ENCODE measurements around the gene CRB1.

CRB1 gene

GRCh38 chr1:197320991-197321531 is 53.0 kb downstream of the CRB1 start:
- H3K9ac ChIP-seq (ENCODE audit: low read length) = no peak overlapping the region
- H3K36me3 ChIP-seq (ENCODE audit: control insufficient read depth, insufficient read depth, low read length) = no peaks in the 10 kb centered on the region
- H3K4me1 ChIP-seq (ENCODE audit: control insufficient read depth, insufficient read depth, low read length) = no peaks in the 10 kb centered on the region
- no peaks in the 10 kb centered on the region for H3K9me3 ChIP-seq (ENCODE audit: control insufficient read depth, insufficient read depth, low read depth, low read length)
- H3K4me3 ChIP-seq (ENCODE audit: low read depth, low read length) = no peak overlapping the region
- H3K27me3 ChIP-seq (ENCODE audit: control insufficient read depth, insufficient read depth, low read length) = no peaks in the 10 kb centered on the region
- H3K27ac ChIP-seq (ENCODE audit: low read depth, low read length) = no peak overlapping the region

- H3K36me3 ChIP-seq (ENCODE audit: control insufficient read depth, insufficient read depth, low read length) = no peaks in the 10 kb centered on the region
- H3K27ac ChIP-seq (ENCODE audit: low read depth, low read length) = no peak overlapping the region
- H3K4me3 ChIP-seq (ENCODE audit: low read depth, low read length) = no peak overlapping the region
- H3K9ac ChIP-seq (ENCODE audit: low read length) = no peak overlapping the region
- H3K27me3 ChIP-seq (ENCODE audit: control insufficient read depth, insufficient read depth, low read length) = no peaks in the 10 kb centered on the region
- H3K9me3 ChIP-seq (ENCODE audit: control insufficient read depth, insufficient read depth, low read depth, low read length) = no peaks in the 10 kb centered on the region
- H3K4me1 ChIP-seq (ENCODE audit: control insufficient read depth, insufficient read depth, low read length) = no peaks in the 10 kb centered on the region
These were observed 53.8 kb downstream of the CRB1 start for GRCh38 chr1:197321811-197322210.

DNA sequence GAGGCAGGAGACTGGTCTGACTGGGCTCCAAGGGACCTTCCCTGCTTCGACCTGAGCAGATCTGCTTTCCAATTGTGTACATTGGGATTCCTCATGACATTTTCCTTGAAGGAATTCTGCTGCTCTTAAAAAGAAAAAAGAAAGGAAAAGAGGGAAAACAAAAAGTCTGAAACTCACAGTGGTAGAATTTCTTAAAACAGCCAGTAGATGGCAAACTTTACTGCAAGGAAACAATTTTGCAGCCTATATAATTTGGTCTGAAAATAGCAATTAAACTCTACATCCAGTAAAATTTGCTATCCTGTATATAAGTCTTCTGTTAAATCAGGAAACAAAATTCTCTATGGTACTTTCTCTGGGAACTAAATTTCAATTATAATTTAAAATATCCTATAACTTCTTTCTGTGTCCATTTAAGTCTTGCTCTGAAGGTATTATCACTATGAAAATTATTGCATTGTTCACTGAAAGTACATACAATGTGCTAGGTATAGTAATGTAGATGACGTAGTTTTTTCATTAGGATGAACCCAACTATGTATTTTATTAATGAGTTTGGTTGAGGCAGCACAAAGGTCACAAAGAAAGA is 59.8 kb downstream of the CRB1 start:
- no peaks in the 10 kb centered on the region for H3K27me3 ChIP-seq (ENCODE audit: control insufficient read depth, insufficient read depth, low read length)
- H3K36me3 ChIP-seq (ENCODE audit: control insufficient read depth, insufficient read depth, low read length) = no peaks in the 10 kb centered on the region
- no peak overlapping the region for H3K4me3 ChIP-seq (ENCODE audit: low read depth, low read length)
- no peaks in the 10 kb centered on the region for H3K4me1 ChIP-seq (ENCODE audit: control insufficient read depth, insufficient read depth, low read length)
- no peak overlapping the region for H3K9ac ChIP-seq (ENCODE audit: low read length)
- no peaks in the 10 kb centered on the region for H3K9me3 ChIP-seq (ENCODE audit: control insufficient read depth, insufficient read depth, low read depth, low read length)
- H3K27ac ChIP-seq (ENCODE audit: low read depth, low read length) = no peak overlapping the region

GRCh38 chr1:197330213-197330612 is 62.2 kb downstream of the CRB1 start:
- H3K4me1 ChIP-seq (ENCODE audit: control insufficient read depth, insufficient read depth, low read length) = no peaks in the 10 kb centered on the region
- no peaks in the 10 kb centered on the region for H3K9me3 ChIP-seq (ENCODE audit: control insufficient read depth, insufficient read depth, low read depth, low read length)
- H3K27ac ChIP-seq (ENCODE audit: low read depth, low read length) = no peak overlapping the region
- no peak overlapping the region for H3K9ac ChIP-seq (ENCODE audit: low read length)
- no peaks in the 10 kb centered on the region for H3K36me3 ChIP-seq (ENCODE audit: control insufficient read depth, insufficient read depth, low read length)
- H3K4me3 ChIP-seq (ENCODE audit: low read depth, low read length) = no peak overlapping the region
- H3K27me3 ChIP-seq (ENCODE audit: control insufficient read depth, insufficient read depth, low read length) = no peaks in the 10 kb centered on the region

- H3K27ac ChIP-seq (ENCODE audit: low read depth, low read length) = no peak overlapping the region
- H3K9me3 ChIP-seq (ENCODE audit: control insufficient read depth, insufficient read depth, low read depth, low read length) = no peaks in the 10 kb centered on the region
These were observed 63.5 kb downstream of the CRB1 start for GRCh38 chr1:197331565-197331964.

GRCh38 chr1:197333041-197333440 is 65.0 kb downstream of the CRB1 start:
- Histone ChIP-seq H3K4me1 (ENCODE audit: control insufficient read depth, insufficient read depth, low read length) (no peaks in the 10 kb centered on the region), H3K4me3 (ENCODE audit: low read depth, low read length) (no peak overlapping the region), H3K9me3 (ENCODE audit: control insufficient read depth, insufficient read depth, low read depth, low read length) (no peaks in the 10 kb centered on the region), H3K27ac (ENCODE audit: low read depth, low read length) (no peak overlapping the region), H3K27me3 (ENCODE audit: control insufficient read depth, insufficient read depth, low read length) (no peaks in the 10 kb centered on the region), H3K9ac (ENCODE audit: low read length) (no peak overlapping the region), H3K36me3 (ENCODE audit: control insufficient read depth, insufficient read depth, low read length) (no peaks in the 10 kb centered on the region)

More at GRCh38 chr1:197331565-197331964, 63.5 kb downstream of the CRB1 start:
- no peaks in the 10 kb centered on the region for H3K27me3 ChIP-seq (ENCODE audit: control insufficient read depth, insufficient read depth, low read length)
- no peak overlapping the region for H3K9ac ChIP-seq (ENCODE audit: low read length)
- no peaks in the 10 kb centered on the region for H3K4me1 ChIP-seq (ENCODE audit: control insufficient read depth, insufficient read depth, low read length)
- no peaks in the 10 kb centered on the region for H3K36me3 ChIP-seq (ENCODE audit: control insufficient read depth, insufficient read depth, low read length)
- H3K4me3 ChIP-seq (ENCODE audit: low read depth, low read length) = no peak overlapping the region

GRCh38 chr1:197336571-197336970 is 68.5 kb downstream of the CRB1 start:
- Histone ChIP-seq H3K36me3 (ENCODE audit: control insufficient read depth, insufficient read depth, low read length) (no peaks in the 10 kb centered on the region), H3K27ac (ENCODE audit: low read depth, low read length) (no peak overlapping the region), H3K9ac (ENCODE audit: low read length) (no peak overlapping the region), H3K9me3 (ENCODE audit: control insufficient read depth, insufficient read depth, low read depth, low read length) (no peaks in the 10 kb centered on the region), H3K4me3 (ENCODE audit: low read depth, low read length) (no peak overlapping the region), H3K27me3 (ENCODE audit: control insufficient read depth, insufficient read depth, low read length) (no peaks in the 10 kb centered on the region), H3K4me1 (ENCODE audit: control insufficient read depth, insufficient read depth, low read length) (no peaks in the 10 kb centered on the region)

GRCh38 chr1:197339106-197340060 is 71.3 kb downstream of the CRB1 start:
- no peak overlapping the region for H3K27ac ChIP-seq (ENCODE audit: low read depth, low read length)

DNA sequence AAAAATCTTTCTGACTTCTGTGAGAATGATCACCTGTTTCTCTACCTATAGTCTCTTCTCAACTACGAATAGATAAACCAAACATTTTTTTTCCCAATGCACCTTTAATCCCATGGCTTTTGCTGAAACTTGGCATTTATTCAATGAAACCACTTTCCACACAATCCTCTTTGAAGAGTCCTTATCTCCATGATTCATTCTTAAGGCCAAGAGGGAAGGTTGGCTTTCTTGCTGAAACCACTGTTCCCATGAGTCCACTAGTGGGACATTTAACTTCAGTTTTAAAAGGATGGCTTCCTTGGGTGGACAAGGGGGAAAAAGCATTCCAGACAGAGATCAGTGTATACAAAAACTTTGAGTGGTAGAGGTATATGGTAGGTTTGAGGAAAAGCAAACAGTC is 73.6 kb downstream of the CRB1 start:
- Histone ChIP-seq H3K9me3 (ENCODE audit: control insufficient read depth, insufficient read depth, low read depth, low read length) (no peaks in the 10 kb centered on the region), H3K27ac (ENCODE audit: low read depth, low read length) (no peak overlapping the region), H3K4me3 (ENCODE audit: low read depth, low read length) (no peak overlapping the region), H3K9ac (ENCODE audit: low read length) (no peak overlapping the region), H3K36me3 (ENCODE audit: control insufficient read depth, insufficient read depth, low read length) (no peaks in the 10 kb centered on the region), H3K4me1 (ENCODE audit: control insufficient read depth, insufficient read depth, low read length) (no peaks in the 10 kb centered on the region), H3K27me3 (ENCODE audit: control insufficient read depth, insufficient read depth, low read length) (no peaks in the 10 kb centered on the region)

More at GRCh38 chr1:197339106-197340060, 71.3 kb downstream of the CRB1 start:
- Histone ChIP-seq H3K4me1 (ENCODE audit: control insufficient read depth, insufficient read depth, low read length) (no peaks in the 10 kb centered on the region), H3K27me3 (ENCODE audit: control insufficient read depth, insufficient read depth, low read length) (no peaks in the 10 kb centered on the region), H3K9me3 (ENCODE audit: control insufficient read depth, insufficient read depth, low read depth, low read length) (no peaks in the 10 kb centered on the region), H3K4me3 (ENCODE audit: low read depth, low read length) (no peak overlapping the region), H3K9ac (ENCODE audit: low read length) (no peak overlapping the region), H3K36me3 (ENCODE audit: control insufficient read depth, insufficient read depth, low read length) (no peaks in the 10 kb centered on the region)

- H3K36me3 ChIP-seq (ENCODE audit: control insufficient read depth, insufficient read depth, low read length) = no peaks in the 10 kb centered on the region
- no peaks in the 10 kb centered on the region for H3K27me3 ChIP-seq (ENCODE audit: control insufficient read depth, insufficient read depth, low read length)
- no peak overlapping the region for H3K27ac ChIP-seq (ENCODE audit: low read depth, low read length)
- H3K9ac ChIP-seq (ENCODE audit: low read length) = no peak overlapping the region
- H3K4me1 ChIP-seq (ENCODE audit: control insufficient read depth, insufficient read depth, low read length) = no peaks in the 10 kb centered on the region
- H3K9me3 ChIP-seq (ENCODE audit: control insufficient read depth, insufficient read depth, low read depth, low read length) = no peaks in the 10 kb centered on the region
- H3K4me3 ChIP-seq (ENCODE audit: low read depth, low read length) = no peak overlapping the region
These were observed 74.1 kb downstream of the CRB1 start for GRCh38 chr1:197342044-197342565.

- Histone ChIP-seq H3K4me1 (ENCODE audit: control insufficient read depth, insufficient read depth, low read length) (no peaks in the 10 kb centered on the region), H3K9ac (ENCODE audit: low read length) (no peak overlapping the region), H3K27ac (ENCODE audit: low read depth, low read length) (no peak overlapping the region), H3K4me3 (ENCODE audit: low read depth, low read length) (no peak overlapping the region), H3K27me3 (ENCODE audit: control insufficient read depth, insufficient read depth, low read length) (no peaks in the 10 kb centered on the region), H3K36me3 (ENCODE audit: control insufficient read depth, insufficient read depth, low read length) (no peaks in the 10 kb centered on the region), H3K9me3 (ENCODE audit: control insufficient read depth, insufficient read depth, low read depth, low read length) (no peaks in the 10 kb centered on the region)
These were observed 74.6 kb downstream of the CRB1 start for GRCh38 chr1:197342669-197343068.
